GM18508 (cell line): ENCODE data around the gene PRKG1.

Source experiments
- ATAC-seq: cut with Tn5 transposase; IDR thresholded peaks from one replicate; pipeline ENCODE4 v1.9.1; 2021; ENCODE audit warnings: moderate number of reproducible peaks; ENCODE audit not compliant: insufficient read depth, unreplicated experiment

Gene PRKG1

GRCh38 chr10:52105301-52105700, 1031.0 kb downstream of the PRKG1 start:
- no peak for ATAC-seq

DNA sequence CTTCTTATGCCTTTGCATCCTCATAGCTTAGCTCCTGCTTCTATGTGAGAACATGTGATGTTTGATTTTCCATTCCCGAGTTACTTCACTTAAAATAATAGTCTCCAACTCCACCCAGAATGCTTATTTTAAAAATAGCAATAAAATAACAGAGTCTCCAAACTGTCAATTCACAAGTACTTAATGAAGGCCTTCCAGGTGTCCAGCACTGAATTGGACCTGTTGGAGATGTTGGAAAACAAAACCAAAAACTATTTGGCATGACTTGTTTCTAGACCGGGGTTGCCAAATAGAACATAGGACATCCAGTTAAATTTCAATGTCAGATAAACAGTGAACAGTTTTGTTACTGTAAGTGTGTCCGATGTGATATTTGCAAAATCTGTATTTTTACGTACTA, 1031.7 kb downstream of the PRKG1 start:
- ATAC-seq: no peak

GRCh38 chr10:52106899-52107298, 1032.6 kb downstream of the PRKG1 start:
- no peak for ATAC-seq

- no peak for ATAC-seq
Measured at GRCh38 chr10:52108236-52108635, 1033.9 kb downstream of the PRKG1 start.

- ATAC-seq: no peak
Measured at GRCh38 chr10:52110576-52110975, 1036.3 kb downstream of the PRKG1 start.

DNA sequence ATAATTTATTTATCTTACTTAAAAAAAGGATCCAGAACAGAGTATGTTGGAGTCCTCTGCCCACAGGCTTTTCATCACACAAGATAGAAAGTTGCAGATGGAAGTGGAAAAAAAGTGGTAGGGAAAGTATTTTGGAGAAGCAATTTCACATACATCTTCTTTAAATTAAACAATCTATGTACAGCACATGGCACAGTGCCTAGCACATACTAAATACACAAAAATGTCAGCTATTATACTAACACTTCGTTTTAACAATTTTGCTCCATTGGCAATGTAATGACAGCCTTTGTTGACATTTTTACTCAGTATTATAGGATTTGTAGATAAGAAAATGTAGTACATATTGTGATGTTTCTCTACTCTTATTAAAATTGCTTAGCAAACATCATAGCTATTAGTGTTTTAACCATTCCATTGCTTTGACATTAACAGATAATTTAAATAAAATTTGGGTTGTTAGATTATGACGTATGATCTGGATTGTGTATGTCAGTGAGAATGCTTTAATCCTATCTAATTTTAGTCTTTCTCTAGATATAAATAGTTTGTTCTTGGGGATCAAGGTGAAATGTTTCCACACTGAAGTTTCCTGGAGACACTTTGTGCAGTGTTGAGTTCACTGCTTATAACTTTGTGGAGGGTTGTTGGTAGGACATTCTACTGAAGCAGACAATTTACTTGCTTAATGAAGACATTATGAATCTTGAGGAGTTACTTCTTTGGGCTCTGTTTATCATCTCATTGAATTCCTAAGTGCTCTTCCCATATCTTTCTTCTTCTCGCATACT, 1037.0 kb downstream of the PRKG1 start:
- ATAC-seq: no peak

DNA sequence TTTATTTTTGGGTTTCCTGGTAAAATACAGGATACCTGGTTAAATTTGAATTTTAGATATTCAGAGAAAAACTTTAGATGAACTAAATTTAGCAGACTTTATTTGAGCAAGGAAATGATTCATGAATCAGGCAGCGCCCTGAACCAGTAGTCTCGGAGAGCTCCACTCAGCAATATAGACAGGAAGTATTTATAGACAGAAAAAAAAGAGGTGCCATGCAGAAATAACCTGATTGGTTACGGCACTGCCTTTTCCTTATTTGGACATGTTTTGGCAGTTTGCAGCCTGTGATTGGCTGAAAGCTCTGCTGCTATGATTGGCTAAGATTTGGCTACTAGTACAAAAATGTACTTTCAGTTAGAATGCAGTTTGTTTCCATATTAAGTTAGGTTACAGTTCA, 1041.5 kb downstream of the PRKG1 start:
- ATAC-seq: no peak

DNA sequence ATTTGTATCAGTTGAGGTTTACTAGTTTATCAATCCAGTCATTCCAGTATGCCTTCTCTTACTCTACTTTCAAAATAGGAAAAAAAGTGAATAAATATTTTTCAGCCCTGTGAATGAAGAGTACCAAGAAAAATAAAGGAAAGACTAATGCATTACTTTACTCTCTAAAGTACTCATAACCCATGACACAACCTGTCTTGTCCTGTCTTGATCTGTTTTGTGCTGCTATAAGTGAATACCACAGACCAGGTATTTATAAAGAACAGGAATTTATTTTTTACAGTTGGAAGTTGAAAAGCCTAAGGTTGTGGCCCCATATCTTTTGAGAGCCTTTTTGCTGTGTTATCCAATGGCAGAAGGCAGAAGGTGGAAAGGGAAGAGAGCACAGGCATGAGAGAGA, 1045.2 kb downstream of the PRKG1 start:
- ATAC-seq: no peak

GRCh38 chr10:52121688-52122087, 1047.4 kb downstream of the PRKG1 start:
- no peak for ATAC-seq

DNA sequence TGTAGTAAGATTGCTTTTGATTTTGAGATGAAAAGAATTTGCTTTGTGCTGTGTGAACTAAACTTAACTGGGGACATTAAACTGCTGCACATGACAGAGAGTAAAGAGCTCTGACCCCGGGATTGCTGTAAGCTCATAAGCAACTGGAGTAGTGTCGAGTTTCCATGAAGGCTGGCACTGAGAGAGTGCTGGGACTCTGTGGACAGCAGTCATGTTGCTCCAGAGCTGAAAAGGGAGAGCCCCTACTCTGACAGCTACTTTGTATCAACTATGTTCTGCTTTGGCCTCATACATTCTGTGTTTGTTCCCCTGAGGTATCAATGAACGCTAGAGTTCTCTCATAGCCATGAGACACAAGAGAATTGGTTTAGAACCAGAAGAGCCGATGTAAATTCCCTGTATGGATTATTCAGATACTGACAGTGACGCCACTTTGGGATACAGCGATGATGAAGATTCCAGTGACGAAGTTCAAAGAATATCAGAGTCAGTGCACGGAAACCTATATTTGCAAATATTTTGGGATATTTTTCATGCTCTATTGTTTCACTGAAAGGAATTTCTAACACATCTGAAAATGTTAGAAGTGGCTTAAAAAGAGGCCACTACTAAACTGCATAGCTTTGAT, 1053.9 kb downstream of the PRKG1 start:
- no peak for ATAC-seq

GRCh38 chr10:52129410-52130178, 1055.3 kb downstream of the PRKG1 start:
- no peak for ATAC-seq

DNA sequence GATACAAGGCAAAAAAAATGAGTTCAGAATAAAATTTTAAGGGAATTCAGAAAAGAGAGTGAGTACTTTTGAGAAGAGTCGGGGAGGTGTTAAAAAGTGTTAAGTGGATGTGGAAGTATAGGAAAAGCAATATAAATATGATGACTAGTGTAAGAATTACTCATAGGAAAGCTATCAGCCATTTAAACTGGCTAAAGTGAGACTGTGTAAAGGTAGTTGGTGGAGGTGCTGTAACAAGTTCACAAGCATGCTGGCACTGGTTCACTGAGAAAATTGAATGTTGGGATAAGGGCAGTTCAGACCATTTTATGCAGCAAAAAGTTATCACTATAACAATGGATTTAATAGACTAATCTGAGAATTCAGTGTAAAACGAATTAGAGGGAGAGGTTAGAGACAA, 1060.8 kb downstream of the PRKG1 start:
- no peak for ATAC-seq

- no peak for ATAC-seq
Measured at GRCh38 chr10:52136921-52137320, 1062.6 kb downstream of the PRKG1 start.

DNA sequence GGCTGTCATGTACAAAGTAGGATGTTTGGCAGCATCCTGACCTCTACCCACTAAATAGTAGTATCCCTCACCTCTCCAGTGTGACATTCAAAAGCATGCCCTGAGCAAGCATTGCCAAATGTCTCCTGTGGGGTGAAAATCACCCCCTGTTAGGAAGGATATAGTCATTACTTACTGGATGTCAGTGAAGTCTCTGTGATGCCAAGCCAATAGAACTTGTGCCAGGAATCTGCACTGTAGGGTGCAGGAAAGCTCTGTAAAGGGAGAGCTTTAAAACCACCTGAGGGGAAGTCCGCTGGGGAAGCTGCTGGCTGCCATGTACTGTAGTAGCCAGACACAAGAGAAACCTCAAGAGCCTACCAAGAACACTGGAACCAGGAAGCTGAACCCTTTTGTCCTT, 1069.1 kb downstream of the PRKG1 start:
- ATAC-seq: no peak

GRCh38 chr10:52145636-52146035, 1071.3 kb downstream of the PRKG1 start:
- ATAC-seq: no peak

DNA sequence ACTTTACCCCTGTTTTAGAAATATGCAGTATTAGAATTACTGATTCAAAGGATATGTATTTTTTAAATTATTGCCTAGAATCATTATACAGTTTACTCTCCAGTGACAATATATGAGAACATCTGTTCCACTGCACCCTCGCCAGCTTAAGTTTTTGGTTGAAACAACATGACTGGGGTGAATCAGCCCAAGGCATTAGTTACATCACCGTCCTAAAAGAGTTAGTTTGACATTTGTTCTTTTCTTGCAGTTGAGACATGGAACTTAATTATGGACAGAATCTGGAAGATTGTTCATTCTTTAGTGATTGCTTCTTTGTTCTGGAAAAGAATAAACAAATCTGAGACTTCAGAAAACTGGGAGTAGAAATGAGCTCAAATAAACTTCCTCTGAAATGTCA, 1072.5 kb downstream of the PRKG1 start:
- ATAC-seq: no peak

DNA sequence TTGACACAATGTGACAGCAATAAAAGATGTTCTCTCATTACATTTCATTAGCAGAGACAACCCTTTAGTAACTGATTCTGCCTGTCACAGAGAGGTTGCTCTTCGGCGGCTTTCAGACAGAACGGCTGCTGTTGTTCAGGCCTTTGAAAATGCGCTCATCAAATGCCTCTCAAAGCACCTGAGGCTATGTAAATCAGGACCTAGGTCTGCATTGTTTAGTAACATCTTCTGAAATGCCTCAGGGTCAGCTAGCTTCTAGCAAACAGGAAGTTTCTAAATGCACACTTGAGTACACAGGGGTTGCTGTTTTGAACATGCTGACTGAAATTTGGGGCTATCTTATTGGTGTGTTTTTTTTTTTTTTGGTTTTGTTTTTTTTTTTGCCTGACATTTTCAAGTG, 1096.5 kb downstream of the PRKG1 start:
- no peak for ATAC-seq

DNA sequence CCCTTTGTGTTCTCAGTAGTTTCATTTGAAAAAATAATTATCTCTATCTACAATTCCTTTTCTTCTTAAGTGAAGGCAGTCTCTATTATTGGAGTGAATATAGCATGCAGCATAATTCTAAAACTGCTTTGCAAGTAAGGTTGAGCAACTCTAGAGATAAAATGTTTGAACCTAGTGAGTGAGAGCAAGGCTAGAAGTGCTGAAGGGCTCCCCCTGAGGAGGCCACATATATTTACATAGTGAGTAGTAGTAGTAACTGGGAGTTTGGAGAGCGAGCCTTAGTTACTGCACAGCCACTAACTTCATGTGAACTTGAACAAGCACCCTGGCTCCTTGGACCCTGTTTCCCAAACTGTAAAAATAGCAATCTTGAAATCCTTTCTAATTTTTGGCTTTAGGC, 1098.3 kb downstream of the PRKG1 start:
- no peak for ATAC-seq

DNA sequence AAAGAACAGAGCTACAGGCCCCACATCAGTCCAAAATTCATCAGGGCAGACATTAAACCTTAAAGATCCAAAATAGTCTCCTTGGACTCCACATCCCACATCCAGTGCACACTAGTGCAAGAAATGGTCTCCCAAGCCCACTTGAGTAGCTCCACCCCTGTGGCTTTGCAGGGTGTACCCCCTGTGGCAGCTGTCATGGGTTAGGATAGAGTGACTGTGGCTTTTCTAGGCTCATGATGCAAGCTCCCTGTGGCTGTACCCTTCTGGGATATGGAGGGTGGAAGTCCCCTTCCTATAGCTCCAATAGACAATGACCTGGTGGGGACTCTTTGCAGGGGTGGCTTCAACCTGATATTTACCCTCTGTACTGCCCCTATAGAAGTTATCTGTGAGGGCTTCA, 1111.0 kb downstream of the PRKG1 start:
- ATAC-seq: no peak

DNA sequence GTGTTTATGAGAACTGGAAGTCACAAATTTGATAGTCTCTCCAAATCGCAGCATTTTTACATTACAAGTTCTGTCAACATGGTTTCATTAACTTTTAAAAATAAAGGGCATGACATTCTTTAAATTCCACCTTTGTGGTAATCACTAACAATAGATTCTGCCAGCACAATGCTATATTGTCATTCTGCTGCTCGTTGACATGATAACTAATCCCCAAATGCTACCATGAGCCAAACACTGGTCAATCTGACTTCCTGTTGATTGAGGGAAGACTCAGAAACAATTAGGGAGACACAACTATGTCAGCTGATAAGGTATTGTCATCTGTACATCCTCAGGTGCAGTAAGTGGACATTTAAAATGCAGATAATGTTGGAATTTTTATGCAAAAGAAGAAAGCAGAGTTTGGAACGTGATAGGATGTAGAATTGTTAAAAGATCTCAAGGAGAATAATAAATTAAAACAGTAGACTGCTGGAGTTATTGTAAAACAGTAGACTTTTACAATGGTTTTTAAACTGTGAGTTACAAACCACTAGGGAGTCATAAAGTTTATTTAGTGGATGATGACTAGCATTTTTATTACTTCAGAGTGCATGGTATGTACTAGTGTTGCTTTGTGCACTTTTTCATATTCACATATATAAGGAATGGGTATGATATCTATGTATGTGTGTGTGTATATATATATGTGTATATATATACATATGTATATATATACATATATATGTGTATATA, 1113.4 kb downstream of the PRKG1 start:
- ATAC-seq: no peak

DNA sequence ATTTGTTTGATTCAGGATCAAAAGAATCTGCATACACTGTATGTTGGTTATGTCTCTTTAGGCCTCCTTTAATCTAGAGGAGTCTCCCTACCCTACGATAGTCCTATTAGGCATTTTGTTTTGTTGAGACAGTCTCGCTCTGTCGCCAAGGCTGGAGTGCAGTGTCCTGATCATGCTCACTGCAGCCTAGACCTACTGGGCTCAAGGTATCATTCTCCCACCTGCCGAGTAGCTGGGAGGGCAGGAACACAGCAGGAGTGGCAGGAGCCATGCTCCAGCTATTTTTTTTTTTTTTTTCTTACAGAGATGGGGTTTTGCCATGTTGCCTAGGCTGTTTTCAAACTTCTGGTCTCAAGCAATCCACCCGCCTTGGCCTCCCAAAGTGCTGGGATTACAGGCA, 1116.8 kb downstream of the PRKG1 start:
- ATAC-seq: no peak
